H7 (cell line): ENCODE results near the gene MMEL1. TPM values are rescaled to one million over a fixed set of nuclear protein-coding genes. Genes with fewer than 3 reads are reported as not detected.
"Not testable (repeated sequence)": the region's sequence is repeated elsewhere in the genome, so short reads cannot be mapped to it uniquely, and the experiment has no call there.

ENCODE experiments used
- DNase-seq: peaks from one replicate; pipeline ENCODE4 v3.0.0; 2012
- H3K27me3 ChIP-seq: 2 replicates; pipeline ENCODE4 v1.6.0; 2011; ENCODE audit warnings: mild to moderate bottlenecking, low read length; ENCODE audit not compliant: control insufficient read depth, insufficient read depth
- H3K36me3 ChIP-seq: replicated peaks from 2 replicates; pipeline ENCODE4 v1.5.1; 2011; ENCODE audit warnings: low read length; ENCODE audit not compliant: control insufficient read depth, insufficient read depth
- H3K4me3 ChIP-seq: 2 replicates; pipeline ENCODE4 v1.5.1; 2011; ENCODE audit warnings: low read depth, mild to moderate bottlenecking, control low read depth, low read length, moderate library complexity; ENCODE audit not compliant: insufficient read depth
- total RNA-seq: library from RNA; depleted of rRNA; stranded (reverse); fragments of >200 nt; shearing (Covaris generic); gene quantifications from 2 replicates; pipeline ENCODE4 v1.2.3, GENCODE V29; 2014

The MMEL1 gene
- total RNA-seq, 1 experiment from 2014 or later = 1.3 TPM

DNA sequence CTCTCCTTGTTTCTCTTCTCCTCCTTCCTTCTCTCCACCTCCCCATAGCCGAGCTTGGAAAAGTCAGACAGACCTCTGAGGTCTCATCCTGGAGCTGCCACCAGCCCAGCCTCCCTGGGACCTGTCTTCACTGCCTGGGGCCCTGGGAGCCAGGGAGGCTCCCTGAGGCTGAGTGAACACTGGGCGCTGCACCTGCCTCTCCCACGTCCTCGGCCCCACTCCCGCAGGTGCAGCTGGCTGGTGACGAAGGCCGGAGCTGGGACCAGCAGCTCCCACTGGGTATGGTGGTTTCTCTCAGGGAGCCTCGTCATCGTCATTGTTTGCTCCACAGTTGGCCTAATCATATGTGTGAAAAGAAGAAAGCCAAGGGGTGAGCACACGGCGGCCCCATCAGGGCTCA, 71.4 kb downstream of the MMEL1 start:
- Histone ChIP-seq H3K27me3 (no peaks in the 10 kb centered on the region), H3K4me3 (no peak overlapping the region), H3K36me3 (no peaks in the 10 kb centered on the region)
- peak; percentile 50 for DNase-seq

DNA sequence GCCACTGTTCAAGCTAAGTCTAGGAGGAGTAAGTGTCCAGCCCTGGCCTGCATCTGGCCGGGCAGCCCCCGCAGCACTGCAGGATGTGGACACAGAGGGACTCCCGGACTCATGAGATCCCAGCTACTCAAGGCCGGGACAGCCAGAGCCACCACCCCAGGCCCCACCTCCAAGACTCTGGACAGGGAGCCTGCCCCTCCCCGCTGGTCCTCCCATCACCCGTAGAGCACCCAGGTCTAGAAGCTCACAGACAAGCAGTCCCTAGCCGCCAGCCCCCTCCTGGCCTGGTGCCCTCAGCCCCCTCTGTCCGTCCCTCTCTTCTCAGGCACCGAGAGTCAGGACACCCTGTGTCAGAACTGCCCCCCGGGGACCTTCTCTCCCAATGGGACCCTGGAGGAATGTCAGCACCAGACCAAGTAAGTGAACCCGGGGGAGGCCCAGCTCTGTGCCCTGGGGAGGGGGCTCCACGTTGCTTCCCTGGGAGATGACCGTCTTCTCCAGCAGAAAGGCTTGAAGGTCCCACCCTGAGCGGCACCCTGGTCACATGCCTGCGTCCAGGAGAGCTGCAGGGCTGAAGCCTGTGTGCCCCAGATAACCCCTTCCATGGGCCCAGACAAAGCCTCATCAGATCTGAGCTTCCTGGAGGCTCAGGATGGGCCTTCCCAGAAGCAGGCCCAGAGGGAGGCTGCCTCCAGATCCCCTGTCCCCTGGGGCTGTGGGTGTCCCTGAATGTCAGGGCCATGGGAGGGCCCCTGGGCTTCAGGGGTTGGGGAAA, 72.3 kb downstream of the MMEL1 start:
- H3K36me3 ChIP-seq = no peaks in the 10 kb centered on the region
- DNase-seq = peak; percentile 46
- no peaks in the 10 kb centered on the region for H3K27me3 ChIP-seq
- H3K4me3 ChIP-seq = no peak overlapping the region

DNA sequence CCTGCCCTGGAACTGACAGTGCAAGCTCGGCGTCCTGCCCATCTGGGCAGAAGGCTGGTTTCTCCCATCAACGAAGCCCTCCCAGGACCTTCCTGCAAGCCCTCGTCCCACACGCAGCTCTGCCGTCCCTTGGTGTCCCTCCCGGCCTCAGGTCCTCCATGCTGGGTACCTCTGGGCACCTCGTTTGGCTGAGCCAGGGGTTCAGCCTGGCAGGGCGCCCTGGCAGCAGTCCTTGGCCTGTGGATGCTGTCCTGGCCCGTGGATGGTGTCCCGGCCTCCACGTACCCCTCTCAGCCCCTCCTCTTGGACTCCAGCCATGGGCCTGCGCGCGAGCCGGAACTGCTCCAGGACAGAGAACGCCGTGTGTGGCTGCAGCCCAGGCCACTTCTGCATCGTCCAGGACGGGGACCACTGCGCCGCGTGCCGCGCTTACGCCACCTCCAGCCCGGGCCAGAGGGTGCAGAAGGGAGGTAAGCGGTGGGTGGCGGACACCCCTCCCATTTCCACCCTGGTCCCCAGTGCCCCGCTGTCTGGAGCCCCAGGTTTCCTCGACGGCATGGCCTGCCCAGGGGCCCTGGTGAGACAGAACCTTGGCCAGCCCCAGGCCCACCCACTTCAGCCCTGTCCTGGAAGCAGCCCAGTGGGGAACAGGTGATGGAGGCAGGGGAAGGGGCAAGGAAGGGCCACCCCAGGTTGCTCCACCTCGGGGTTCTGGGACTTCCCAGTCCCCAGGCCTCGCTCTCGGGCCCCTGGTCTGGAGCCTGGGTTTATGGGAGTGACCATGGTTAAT, 73.1 kb downstream of the MMEL1 start:
- H3K4me3 ChIP-seq = no peak overlapping the region
- H3K36me3 ChIP-seq = no peaks in the 10 kb centered on the region
- peak; percentile 50 for DNase-seq
- H3K27me3 ChIP-seq = no peaks in the 10 kb centered on the region

DNA sequence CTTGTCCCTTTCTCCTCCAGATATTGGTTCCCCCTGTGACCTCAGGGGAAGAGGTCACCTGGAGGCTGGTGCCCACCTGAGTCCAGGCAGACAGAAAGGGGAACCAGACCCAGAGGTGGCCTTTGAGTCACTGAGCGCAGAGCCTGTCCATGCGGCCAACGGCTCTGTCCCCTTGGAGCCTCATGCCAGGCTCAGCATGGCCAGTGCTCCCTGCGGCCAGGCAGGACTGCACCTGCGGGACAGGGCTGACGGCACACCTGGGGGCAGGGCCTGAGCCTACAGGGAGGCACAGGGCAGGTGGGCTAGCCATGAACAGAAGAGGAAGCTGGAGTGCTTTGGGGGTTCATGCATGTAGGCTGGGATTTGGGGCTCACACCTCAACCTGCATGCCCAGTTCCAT, 74.0 kb downstream of the MMEL1 start:
- Histone ChIP-seq H3K27me3 (no peaks in the 10 kb centered on the region), H3K36me3 (no peaks in the 10 kb centered on the region), H3K4me3 (no peak overlapping the region)
- peak; percentile 30 for DNase-seq

DNA sequence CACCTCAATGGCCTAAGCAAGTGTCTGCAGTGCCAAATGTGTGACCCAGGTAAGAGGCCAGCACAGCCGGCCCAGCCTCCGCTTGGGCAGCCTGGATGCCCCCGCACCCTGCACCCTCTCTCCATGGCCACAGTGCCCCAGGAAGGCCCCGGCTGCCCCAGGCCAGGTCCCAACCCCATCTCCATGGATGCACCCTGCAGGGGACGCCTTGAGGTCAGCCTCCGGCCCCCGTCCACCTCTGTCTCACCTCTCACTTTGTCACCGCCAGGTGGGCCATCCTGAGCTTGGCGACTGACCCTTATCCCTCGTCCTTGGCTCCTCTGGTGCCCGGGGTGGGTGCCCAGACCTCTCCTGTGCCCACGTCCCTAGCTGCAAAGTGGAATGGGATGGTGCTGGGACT, 74.4 kb downstream of the MMEL1 start:
- DNase-seq = peak; percentile 46
- Histone ChIP-seq H3K27me3 (no peaks in the 10 kb centered on the region), H3K36me3 (no peaks in the 10 kb centered on the region), H3K4me3 (no peak overlapping the region)

DNA sequence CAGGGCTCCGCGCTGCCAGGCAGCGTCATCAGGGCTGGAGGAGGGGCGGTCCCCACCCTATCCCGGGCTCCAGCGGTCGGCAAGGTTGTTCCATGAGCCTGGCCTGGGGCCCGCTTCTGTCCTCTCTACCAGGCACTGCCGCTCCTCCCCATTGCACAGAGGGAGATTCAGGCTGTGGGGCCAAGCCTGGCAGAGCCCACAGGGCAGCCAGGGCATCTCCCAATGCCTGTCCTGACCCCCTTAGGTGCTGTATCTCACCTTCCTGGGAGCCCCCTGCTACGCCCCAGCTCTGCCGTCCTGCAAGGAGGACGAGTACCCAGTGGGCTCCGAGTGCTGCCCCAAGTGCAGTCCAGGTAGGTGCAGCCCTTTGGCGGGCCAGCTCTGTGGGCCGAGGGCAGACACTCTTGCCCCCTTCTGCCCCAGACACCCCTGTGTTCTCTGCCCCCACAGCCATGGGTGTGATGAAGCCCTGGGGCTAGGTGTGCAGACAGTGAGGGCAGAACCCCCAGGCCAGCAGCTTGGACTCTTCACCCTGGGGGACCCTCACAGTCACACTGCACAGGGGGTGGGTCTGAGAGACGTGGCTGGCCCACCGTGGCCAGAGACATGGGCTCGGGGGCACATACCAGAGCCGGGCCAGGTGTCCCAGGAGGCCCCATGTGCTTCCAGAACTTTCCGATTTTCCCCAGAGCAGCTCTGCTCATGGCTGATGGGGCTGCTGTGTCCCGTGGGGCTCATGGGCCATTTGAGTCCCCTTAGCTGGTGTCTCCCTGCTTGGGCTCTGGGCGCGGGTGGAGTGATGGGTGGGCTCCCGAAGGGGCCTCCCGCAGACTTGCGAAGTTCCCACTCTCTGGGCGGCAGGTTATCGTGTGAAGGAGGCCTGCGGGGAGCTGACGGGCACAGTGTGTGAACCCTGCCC, 75.1 kb downstream of the MMEL1 start:
- Histone ChIP-seq H3K36me3 (no peaks in the 10 kb centered on the region), H3K27me3 (no peaks in the 10 kb centered on the region), H3K4me3 (no peak overlapping the region)
- DNase-seq = peak; percentile 60

DNA sequence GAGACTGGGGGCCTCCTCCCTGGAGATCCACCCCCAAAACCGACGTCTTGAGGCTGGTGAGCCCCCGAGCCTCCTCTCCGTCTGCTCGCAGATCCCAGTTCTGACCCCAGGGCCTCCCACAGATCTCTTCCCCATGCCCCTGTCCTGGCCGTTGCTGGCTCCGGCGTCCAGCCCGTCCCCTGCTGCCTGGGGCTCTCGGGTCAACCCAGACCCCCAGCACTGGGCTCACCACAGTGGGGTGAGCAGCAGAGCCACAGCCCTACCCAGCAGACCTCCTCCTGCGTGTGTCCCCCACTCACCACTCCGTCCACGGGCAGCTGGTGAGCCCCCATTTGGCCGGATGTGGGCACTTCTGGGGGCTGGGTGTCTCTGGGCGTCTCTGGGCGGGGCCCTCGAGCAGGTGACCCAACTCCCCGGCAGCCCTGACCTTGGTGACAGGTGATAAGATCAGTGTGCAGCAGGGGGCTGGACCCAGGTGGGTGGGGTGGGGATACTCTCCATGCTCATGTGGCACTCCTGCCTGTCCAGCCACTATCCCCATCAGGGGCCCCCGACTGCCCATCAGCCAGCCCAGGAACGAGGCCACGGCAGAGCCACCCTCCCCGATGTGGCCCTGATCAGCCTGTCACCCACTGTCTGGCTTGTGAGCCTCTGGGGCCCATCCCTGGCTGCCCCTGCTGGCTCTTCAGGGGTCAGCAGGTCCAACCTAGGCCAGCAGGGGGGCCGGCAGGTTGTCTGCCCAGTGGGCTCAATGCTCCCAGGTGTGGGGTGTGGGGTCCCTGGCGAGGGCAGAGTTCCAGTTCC, 75.9 kb downstream of the MMEL1 start:
- no peaks in the 10 kb centered on the region for H3K36me3 ChIP-seq
- DNase-seq = no peak
- no peaks in the 10 kb centered on the region for H3K27me3 ChIP-seq
- H3K4me3 ChIP-seq = no peak overlapping the region

DNA sequence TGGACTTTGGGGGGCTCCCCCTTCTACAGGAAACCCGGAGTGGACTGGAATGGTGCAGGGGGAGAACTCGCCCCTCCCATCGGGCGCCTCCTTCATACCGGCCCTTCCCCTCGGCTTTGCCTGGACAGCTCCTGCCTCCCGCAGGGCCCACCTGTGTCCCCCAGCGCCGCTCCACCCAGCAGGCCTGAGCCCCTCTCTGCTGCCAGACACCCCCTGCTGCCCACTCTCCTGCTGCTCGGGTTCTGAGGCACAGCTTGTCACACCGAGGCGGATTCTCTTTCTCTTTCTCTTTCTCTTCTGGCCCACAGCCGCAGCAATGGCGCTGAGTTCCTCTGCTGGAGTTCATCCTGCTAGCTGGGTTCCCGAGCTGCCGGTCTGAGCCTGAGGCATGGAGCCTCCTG, 76.5 kb downstream of the MMEL1 start, which contains the start of gene TNFRSF14:
TSS of gene TNFRSF14 (plus strand) at position 95 of the 401 bp plus-strand sequence. CDS start at position 389, 294 bp downstream.
- DNase-seq = peak; percentile 85

DNA sequence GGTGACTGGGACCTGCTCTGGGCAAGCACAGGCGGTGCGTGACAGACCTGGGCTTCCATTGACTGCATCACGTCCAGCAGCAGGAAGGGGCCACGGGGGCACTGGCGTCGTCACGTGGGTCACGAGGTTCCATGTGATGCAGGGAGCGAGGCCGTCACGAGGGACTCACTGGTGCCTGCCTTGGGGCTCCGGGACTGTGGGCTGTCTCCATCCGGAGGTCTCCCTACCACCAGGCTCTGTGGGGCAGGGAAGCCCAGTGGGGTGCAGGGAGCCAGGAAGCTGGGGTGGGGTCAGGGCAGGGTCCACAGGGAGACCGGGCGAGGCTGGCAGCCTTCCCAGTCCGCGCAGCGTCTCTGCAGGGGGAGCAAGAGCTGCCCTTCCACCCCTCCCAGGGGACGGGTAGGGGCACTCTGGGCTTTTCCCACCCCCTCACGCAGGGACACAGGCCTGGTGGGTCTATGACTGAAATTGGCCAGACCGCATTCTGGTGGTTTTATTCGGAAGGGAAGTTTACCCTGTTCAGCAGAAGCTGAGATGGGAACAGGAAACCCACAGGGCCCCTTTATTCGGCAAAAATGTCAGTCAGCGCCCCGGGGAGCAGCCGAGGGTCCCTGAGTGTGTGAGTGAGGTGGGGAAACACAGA, 77.1 kb downstream of the MMEL1 start:
- Histone ChIP-seq H3K4me3 (no peak overlapping the region), H3K27me3 (no peaks in the 10 kb centered on the region), H3K36me3 (no peaks in the 10 kb centered on the region)
- DNase-seq = peak; percentile 79

More for the DNA sequence above, 76.5 kb downstream of the MMEL1 start, which contains the start of gene TNFRSF14:
- H3K27me3 ChIP-seq = no peaks in the 10 kb centered on the region
- H3K4me3 ChIP-seq = no peak within 1 kb of the TSS
- no peaks in the 10 kb centered on the region for H3K36me3 ChIP-seq

DNA sequence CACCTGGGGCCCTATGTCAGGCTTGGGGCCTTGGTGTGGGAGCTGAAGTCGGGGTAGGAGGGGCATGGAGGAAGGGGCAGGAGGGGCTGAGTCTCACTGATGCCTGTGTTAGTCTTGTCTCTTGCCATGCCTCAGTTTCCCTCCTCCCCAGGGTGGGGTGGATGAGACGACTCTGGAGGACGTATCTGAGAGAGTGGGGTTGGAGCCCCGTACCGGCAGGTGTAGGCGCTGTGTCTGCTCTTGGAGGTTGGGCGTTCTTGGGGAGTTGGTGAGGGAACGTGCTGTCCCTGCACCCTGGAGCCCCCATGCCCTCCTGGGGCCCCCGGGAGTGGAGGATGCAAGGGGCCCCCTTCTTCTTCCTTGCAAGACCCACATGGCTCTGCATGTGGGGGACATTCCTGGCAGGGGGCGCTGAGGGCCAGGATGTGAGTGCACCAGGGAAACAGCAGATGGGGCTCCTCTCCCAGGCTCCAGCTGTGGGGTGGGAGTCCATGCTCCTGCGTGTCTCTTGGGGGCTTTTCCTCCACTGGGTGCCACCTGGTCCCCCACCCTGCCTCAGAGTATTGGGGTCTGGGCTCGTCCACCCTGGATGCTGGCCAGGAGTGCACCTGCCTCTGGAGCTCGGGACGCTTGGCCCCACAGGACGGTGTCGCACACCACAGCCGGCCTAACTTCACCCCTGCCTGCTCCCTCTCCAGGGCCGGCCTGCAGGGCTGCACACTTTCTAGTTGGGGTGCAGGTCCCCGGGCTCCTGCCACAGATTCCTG, 78.0 kb downstream of the MMEL1 start:
- DNase-seq = peak; percentile 86
- Histone ChIP-seq H3K27me3 (no peaks in the 10 kb centered on the region), H3K36me3 (no peaks in the 10 kb centered on the region), H3K4me3 (no peak overlapping the region)

DNA sequence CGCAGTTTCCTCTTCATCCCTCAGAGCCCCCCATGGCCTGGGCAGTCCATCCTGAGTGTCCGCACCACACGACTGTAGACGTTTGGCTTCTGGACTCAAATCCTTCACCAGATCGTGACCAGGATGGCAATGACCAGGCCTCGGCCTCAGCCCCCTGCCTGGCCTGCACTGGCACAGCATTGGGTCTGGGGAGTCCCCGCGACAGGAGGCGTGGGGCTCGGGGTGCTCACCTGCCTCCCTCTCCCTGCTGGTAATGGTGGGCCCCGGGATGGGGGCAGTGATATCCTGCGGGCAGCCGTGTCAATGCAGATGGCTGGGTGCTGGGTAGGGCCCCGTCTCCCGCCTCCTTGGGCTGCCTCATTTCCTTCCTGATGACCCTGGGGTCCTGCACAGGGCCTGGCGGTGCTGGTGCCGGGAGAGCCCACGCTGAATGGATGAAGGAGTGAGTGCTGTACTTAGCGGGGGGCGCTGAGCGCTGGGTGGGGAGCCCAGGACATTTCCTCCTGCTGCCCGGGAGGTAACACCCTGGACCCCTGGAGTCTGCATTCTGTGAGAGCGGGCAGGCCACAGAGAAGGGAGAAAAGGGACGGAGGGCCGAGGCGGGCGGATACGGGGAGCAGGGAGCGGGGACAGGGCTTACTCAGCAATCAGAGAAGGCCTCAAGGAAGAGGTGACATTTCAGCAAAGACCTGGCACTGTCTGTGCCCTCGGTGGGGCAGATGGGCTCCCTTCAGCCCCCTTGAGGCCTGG, 78.8 kb downstream of the MMEL1 start:
- no peak for DNase-seq
- no peak overlapping the region for H3K4me3 ChIP-seq
- no peaks in the 10 kb centered on the region for H3K27me3 ChIP-seq
- no peaks in the 10 kb centered on the region for H3K36me3 ChIP-seq

DNA sequence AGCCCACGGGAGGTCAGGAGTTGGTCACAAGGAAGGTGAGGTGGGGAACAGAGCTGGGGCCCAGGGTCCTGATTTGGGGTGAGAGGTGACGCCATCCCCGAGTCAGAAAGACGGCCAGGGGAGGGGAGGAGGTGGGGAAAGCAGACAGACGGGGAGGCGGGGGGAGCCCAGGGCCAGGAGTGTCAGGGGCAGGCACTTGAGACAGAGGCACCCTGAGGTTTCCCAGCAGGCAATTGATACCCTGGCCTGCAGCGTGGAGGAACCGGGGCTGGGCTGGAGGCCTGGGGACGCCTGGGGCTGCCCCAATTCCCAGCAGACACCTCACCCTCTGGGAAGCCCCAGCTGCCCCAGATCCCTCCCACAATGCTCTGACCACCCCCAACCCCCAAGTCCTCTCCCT, 79.7 kb downstream of the MMEL1 start:
- H3K36me3 ChIP-seq, H3K27me3 ChIP-seq, DNase-seq, H3K4me3 ChIP-seq: not testable (repeated sequence)
